NOMO-1 treated with dmso at 0.1 percent for 144 hours (cell line): ENCODE measurements around the gene GJC2.

Experiments used
- DNase-seq: peaks from one replicate; lab custom pipeline; 2025; ENCODE audit not compliant: unreplicated experiment; lab: John Stamatoyannopoulos, UW

Gene GJC2

GRCh38 chr1:228112617-228113016 is 37.1 kb upstream of the GJC2 start:
- no peak for DNase-seq

GRCh38 chr1:228114827-228115226 is 34.9 kb upstream of the GJC2 start:
- DNase-seq: no peak

- DNase-seq: no peak
Measured at GRCh38 chr1:228117335-228117734, 32.4 kb upstream of the GJC2 start.

GRCh38 chr1:228118040-228118439 is 31.7 kb upstream of the GJC2 start:
- no peak for DNase-seq

GRCh38 chr1:228120351-228120750 is 29.4 kb upstream of the GJC2 start:
- no peak for DNase-seq

GRCh38 chr1:228120857-228121489 is 28.8 kb upstream of the GJC2 start:
- DNase-seq: peak; percentile 35

- no peak for DNase-seq
Measured at GRCh38 chr1:228122921-228123441, 26.7 kb upstream of the GJC2 start.

GRCh38 chr1:228123505-228123904 is 26.2 kb upstream of the GJC2 start:
- no peak for DNase-seq

- no peak for DNase-seq
Measured at GRCh38 chr1:228125185-228125584, 24.5 kb upstream of the GJC2 start.

GRCh38 chr1:228131766-228132165 is 18.0 kb upstream of the GJC2 start:
- DNase-seq: no peak

- no peak for DNase-seq
Measured at GRCh38 chr1:228134591-228134990, 15.1 kb upstream of the GJC2 start.

GRCh38 chr1:228136901-228137300 is 12.8 kb upstream of the GJC2 start:
- DNase-seq: no peak

GRCh38 chr1:228139406-228139930 is 10.3 kb upstream of the GJC2 start:
- DNase-seq: no peak

GRCh38 chr1:228139931-228140723 is 9.6 kb upstream of the GJC2 start, which contains the start of gene GUK1:
TSS of gene GUK1 (plus strand) at chr1:228140279. CDS start at chr1:228140303, 24 bp downstream.
- DNase-seq: peak; percentile 99

GRCh38 chr1:228140724-228141225 is 9.0 kb upstream of the GJC2 start:
- DNase-seq: no peak

- DNase-seq: no peak
Measured at GRCh38 chr1:228141226-228142044, 8.3 kb upstream of the GJC2 start.

- DNase-seq: no peak
Measured at GRCh38 chr1:228142155-228142691, 7.5 kb upstream of the GJC2 start.

GRCh38 chr1:228142701-228143136 is 7.0 kb upstream of the GJC2 start:
- no peak for DNase-seq

- no peak for DNase-seq
Measured at GRCh38 chr1:228143480-228144192, 6.1 kb upstream of the GJC2 start.
